Testis (tissue), 2 donors: ENCODE data around the gene DCTN4.

Source experiments
- POLR2A ChIP-seq: fragments of 450-650 bp; IDR thresholded peaks from one replicate; pipeline ENCODE4 v1.6.1; 2017; ENCODE audit warnings: antibody characterized with exemption, mild to moderate bottlenecking, moderate library complexity
- TF ChIP-seq, protein P1 (sequence below), 3 experiments: fragments of 450-650 bp in 2 of 3; fragments of 200-600 bp in 1 of 3; sonication (generic) in 1 of 3; IDR thresholded peaks; one replicate each; pipeline ENCODE4 v1.5.1; 2016 to 2019; ENCODE audit warnings: antibody characterized with exemption in 3 of 3, mild to moderate bottlenecking in 2 of 3, moderate library complexity in 1 of 3

DNA sequence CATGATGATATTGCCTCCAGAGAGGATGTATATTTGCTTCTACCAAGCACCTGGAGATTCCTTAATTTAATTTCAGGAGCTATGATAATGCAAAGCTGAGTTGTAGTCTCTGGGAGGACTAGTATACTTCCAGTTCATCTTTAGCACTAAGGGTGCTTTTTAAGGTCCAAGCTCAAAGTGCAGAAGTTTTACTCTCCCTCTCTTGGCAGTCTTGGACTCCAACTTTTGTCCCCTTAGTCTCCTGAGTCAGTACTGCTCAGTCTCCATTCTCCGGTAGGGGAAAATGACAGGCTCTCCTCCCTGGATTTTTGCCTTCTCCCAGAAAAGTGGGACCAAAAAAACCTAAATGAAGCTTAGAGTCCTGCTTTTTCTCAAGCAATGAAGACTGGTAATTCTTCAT is 28.1 kb upstream of the DCTN4 start:
- TF ChIP-seq, protein P1, sequence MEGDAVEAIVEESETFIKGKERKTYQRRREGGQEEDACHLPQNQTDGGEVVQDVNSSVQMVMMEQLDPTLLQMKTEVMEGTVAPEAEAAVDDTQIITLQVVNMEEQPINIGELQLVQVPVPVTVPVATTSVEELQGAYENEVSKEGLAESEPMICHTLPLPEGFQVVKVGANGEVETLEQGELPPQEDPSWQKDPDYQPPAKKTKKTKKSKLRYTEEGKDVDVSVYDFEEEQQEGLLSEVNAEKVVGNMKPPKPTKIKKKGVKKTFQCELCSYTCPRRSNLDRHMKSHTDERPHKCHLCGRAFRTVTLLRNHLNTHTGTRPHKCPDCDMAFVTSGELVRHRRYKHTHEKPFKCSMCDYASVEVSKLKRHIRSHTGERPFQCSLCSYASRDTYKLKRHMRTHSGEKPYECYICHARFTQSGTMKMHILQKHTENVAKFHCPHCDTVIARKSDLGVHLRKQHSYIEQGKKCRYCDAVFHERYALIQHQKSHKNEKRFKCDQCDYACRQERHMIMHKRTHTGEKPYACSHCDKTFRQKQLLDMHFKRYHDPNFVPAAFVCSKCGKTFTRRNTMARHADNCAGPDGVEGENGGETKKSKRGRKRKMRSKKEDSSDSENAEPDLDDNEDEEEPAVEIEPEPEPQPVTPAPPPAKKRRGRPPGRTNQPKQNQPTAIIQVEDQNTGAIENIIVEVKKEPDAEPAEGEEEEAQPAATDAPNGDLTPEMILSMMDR (IDR thresholded peaks at IDR 0.05) = no peak
- no peak for TF ChIP-seq POLR2A
